Activated CD8-positive, alpha-beta T cell treated with anti-CD3 and anti-CD28 coated beads for 36 hours (primary cell): ENCODE measurements around the gene HOXC9. TPM values are rescaled to one million over a fixed set of nuclear protein-coding genes. Genes with fewer than 3 reads are reported as not detected.

Experiments
- ATAC-seq: fragments of 200-7000 bp; cut with Tn5 transposase; one replicate; pipeline ENCODE4 v1.10.0; 2021; ENCODE audit warnings: mild to moderate bottlenecking, moderate library complexity
- CTCF ChIA-PET: fragments of 350-600 bp; sonication (Branson Sonifier 250); formaldehyde crosslinking; loops from one replicate; lab custom pipeline; 2021; ENCODE audit warnings: antibody characterized with exemption; lab: Charles Lee
- POLR2A ChIA-PET: fragments of 350-600 bp; sonication (Branson Sonifier 250); formaldehyde crosslinking; loops from one replicate; lab custom pipeline; 2021; ENCODE audit warnings: antibody characterized with exemption; lab: Charles Lee
- DNase-seq: peaks from one replicate; pipeline ENCODE4 v3.0.0-alpha.2; 2020
- H3K27ac Mint-ChIP-seq: one replicate; pipeline ENCODE4 v1.8.0; 2021; ENCODE audit warnings: mild to moderate bottlenecking, mixed read lengths
- H3K27me3 Mint-ChIP-seq: one replicate; pipeline ENCODE4 v1.8.0; 2021; ENCODE audit warnings: mixed read lengths
- H3K36me3 Mint-ChIP-seq: one replicate; pipeline ENCODE4 v1.8.0; 2021; ENCODE audit warnings: low read depth, mixed read lengths
- H3K4me1 Mint-ChIP-seq: one replicate; pipeline ENCODE4 v1.8.0; 2021; ENCODE audit warnings: low read depth, mixed read lengths
- H3K4me3 Mint-ChIP-seq: one replicate; pipeline ENCODE4 v1.8.0; 2021; ENCODE audit warnings: mild to moderate bottlenecking, moderate library complexity, mixed read lengths
- H3K9me3 Mint-ChIP-seq: one replicate; pipeline ENCODE4 v1.8.0; 2021; ENCODE audit warnings: mixed read lengths
- CTCF ChIP-seq: fragments of 200-600 bp; IDR thresholded peaks from one replicate; pipeline ENCODE4 v1.8.0; 2022; ENCODE audit warnings: antibody characterized with exemption, mild to moderate bottlenecking
- intact Hi-C: fragments of 100-400 bp; cut with micrococcal nuclease; formaldehyde crosslinking; loops from one replicate; pipeline ENCODE4 v1.10.0; 2022
- total RNA-seq, 2 experiments: library from RNA; stranded (reverse); gene quantifications; one replicate each; pipeline ENCODE4 v1.2.3, GENCODE V29; 2021

The HOXC9 gene
- total RNA-seq, 2 experiments from 2014 or later, result not detected

- Mint-ChIP-seq H3K9me3 (no peaks in the 10 kb centered on the region), H3K36me3 (no peaks in the 10 kb centered on the region), H3K27ac (no peak overlapping the region), H3K27me3 (peaks cover 81% of the 10 kb centered on the region), H3K4me1 (peaks cover 12% of the 10 kb centered on the region), H3K4me3 (no peak overlapping the region)
- CTCF ChIA-PET, result interaction anchor here (0.6 to 2.9 kb wide), 3 partner anchors 10 to 38 kb away, joined by 4 to 11 read pairs (median 11); partner anchors contain the start of genes HOXC4 and HOXC5
- no peak for ATAC-seq
- intact Hi-C loops, result no loop called here
- POLR2A ChIA-PET, result no interaction called here
- no peak for DNase-seq
- TF ChIP-seq CTCF, result no peak
Observed at GRCh38 chr12:54042970-54043853, 43.3 kb downstream of the HOXC9 start.

DNA sequence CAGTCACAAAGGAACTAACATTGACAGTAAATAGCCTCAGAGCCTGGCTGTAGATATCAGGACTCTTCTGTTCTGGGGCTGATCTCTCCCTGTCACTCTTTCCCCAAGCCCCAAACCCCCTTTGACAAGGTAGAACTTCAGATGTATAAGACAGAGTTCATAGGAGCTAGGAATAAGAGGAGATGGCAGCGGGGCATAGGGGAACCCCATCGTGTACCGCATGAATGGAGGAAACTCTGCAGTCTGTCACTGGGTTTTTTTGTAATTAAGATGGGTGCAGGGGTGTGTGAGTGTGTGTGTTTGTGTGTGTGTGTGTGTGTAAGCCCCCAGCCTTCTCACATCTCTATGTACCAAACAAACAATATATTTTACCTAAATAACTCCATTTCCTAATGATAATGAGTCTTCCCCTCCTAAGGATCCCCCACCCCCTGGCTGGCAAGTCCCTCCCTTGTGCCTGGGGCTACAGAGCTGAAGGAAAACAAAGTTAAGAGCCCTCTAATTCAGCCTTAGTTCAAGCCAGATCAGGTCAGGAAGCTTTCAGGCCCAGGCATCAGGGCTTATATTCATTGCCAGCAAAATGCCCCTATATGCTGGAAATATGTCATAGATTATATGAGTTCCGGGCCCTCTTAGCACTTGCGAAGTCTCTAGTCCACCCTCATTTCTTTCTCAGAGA lies 44.6 kb downstream of the HOXC9 start:
- POLR2A ChIA-PET, result interaction anchor here (1.3 kb wide), 1 partner anchor 23 kb away, joined by 3 read pairs; no protein-coding TSS in a partner anchor
- CTCF ChIA-PET, result interaction anchor here (0.7 to 2.9 kb wide), 9 partner anchors 9 to 298 kb away, joined by 3 to 11 read pairs (median 3); partner anchors contain the start of genes HOXC10, HOXC4 and HOXC5
- Mint-ChIP-seq H3K27me3 (peaks cover 82% of the 10 kb centered on the region), H3K4me1 (peaks cover 12% of the 10 kb centered on the region), H3K9me3 (no peaks in the 10 kb centered on the region), H3K36me3 (no peaks in the 10 kb centered on the region), H3K4me3 (no peak overlapping the region), H3K27ac (no peak overlapping the region)
- no peak for DNase-seq
- intact Hi-C loops, result no loop called here
- ATAC-seq, result no peak
- TF ChIP-seq CTCF, result no peak

DNA sequence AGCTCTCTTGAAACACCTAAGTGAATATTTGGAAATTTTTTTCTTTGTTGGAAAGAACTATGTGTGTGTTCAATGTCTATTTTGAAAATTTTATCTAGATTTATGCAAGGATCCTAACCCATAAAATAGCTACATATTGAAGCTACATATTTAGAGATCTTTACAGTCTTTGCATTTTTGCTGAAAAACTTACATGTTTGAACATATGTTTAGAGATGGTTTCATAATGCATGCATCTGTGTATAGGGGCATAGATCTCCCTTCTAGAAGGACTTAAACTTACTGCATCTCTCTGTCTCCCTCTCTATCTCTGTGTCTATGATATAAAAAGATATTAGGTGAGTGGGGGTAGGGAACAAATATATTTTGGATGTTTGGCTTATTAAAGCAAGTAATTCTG lies 45.4 kb downstream of the HOXC9 start:
- Mint-ChIP-seq H3K27ac (no peak overlapping the region), H3K4me1 (peaks cover 18% of the 10 kb centered on the region), H3K36me3 (no peaks in the 10 kb centered on the region), H3K4me3 (no peak overlapping the region), H3K27me3 (peaks cover 85% of the 10 kb centered on the region), H3K9me3 (no peaks in the 10 kb centered on the region)
- CTCF ChIA-PET, result interaction anchor here (0.8 to 2.9 kb wide), 8 partner anchors 8 to 299 kb away, joined by 3 to 11 read pairs (median 3); partner anchors contain the start of genes HOXC10, HOXC4 and HOXC5
- TF ChIP-seq CTCF, result no peak
- ATAC-seq (no peak), DNase-seq (no peak)
- POLR2A ChIA-PET, result interaction anchor here (0.6 to 1.3 kb wide), 2 partner anchors 24 to 173 kb away, joined by 3 read pairs; no protein-coding TSS in a partner anchor
- intact Hi-C loops, result no loop called here

DNA sequence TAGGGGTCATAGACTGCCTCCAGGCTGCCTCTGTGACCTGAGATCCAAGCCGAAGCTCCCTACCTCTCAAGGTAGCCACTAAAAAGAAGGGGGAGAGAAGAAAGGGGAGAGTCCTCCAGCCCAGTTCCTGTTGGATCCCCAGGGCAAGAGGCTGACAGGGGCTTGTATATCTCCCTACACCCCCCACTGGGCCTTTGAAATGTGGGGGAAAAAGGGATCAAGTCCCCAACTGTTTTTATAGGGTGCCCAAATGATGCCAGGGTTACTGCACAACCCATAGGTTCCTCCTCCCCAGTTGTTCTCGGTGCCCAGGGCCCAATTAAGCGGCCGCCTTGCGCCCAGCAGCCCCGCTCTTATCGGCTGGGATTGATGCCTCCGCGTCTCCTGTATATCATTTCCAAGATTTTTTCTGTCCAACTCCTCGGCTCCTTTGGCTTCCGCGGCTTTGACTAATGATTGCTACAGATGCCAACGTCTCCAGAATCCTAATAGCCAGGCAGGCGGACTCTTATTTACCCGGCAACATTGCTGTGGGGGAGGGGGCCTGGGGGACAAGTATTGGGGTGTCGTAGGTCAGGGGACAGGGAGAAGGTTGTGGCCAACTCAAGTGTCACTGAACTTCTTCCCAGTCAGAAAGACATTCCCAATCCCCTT lies 46.0 kb downstream of the HOXC9 start:
- H3K4me1 Mint-ChIP-seq, result peaks cover 20% of the 10 kb centered on the region
- POLR2A ChIA-PET, result interaction anchor here (0.6 to 1.3 kb wide), 2 partner anchors 24 to 172 kb away, joined by 3 read pairs; no protein-coding TSS in a partner anchor
- CTCF ChIA-PET, result interaction anchor here (0.8 to 2.9 kb wide), 5 partner anchors 13 to 299 kb away, joined by 3 to 11 read pairs (median 3); partner anchors contain the start of genes HOXC10 and HOXC5

More for the DNA sequence above, 46.0 kb downstream of the HOXC9 start:
- H3K27me3 Mint-ChIP-seq, result peaks cover 86% of the 10 kb centered on the region
- no peak for ATAC-seq
- intact Hi-C loops, result no loop called here
- no peaks in the 10 kb centered on the region for H3K9me3 Mint-ChIP-seq
- no peak overlapping the region for H3K4me3 Mint-ChIP-seq
- TF ChIP-seq CTCF, result no peak
- H3K27ac Mint-ChIP-seq, result no peak overlapping the region
- no peak for DNase-seq
- H3K36me3 Mint-ChIP-seq, result no peaks in the 10 kb centered on the region
